ENCODE data around the gene CCDC88B. TPM values are rescaled to one million over a fixed set of nuclear protein-coding genes. Genes with fewer than 3 reads are reported as not detected.

Gene CCDC88B
- total and polyA plus RNA-seq, 9 of the 15 experiments (the other 6 are each of a cell fraction or from before 2014, with no cell fraction given): 0.13 to 18.1 (median 7.9) TPM

GRCh38 chr11:64369440-64370421, 29.7 kb downstream of the CCDC88B start (continued):
- TF ChIP-seq ZBTB33 (CRISPR knock-in tag; IDR thresholded peaks at IDR 0.05) (peak; percentile 74; the same call in 1 of the 2 replicates), HNRNPK (IDR thresholded peaks at IDR 0.05; ENCODE audit: low read depth, low read length, poor library complexity, severe bottlenecking) (no peak), POLR2G (IDR thresholded peaks at IDR 0.05; ENCODE audit: low read depth, low read length) (peak; percentile 45; the same call in 1 of the 2 replicates), ADNP (tag; IDR thresholded peaks at IDR 0.05) (no peak), CTBP1 (IDR thresholded peaks at IDR 0.05; ENCODE audit: borderline replicate concordance) (no peak), ZNF75A (CRISPR knock-in tag; IDR thresholded peaks at IDR 0.05) (no peak), GATAD2B (IDR thresholded peaks at IDR 0.05; ENCODE audit: borderline replicate concordance) (no peak), MYBL2 (IDR thresholded peaks at IDR 0.05; ENCODE audit: low read depth) (no peak), MYBL2 (CRISPR knock-in tag; IDR thresholded peaks at IDR 0.05; ENCODE audit: borderline replicate concordance) (no peak), NFATC3 (IDR thresholded peaks at IDR 0.05) (no peak), CEBPG (CRISPR knock-in tag; IDR thresholded peaks at IDR 0.05) (no peak), CEBPG (tag; conservative IDR thresholded peaks at IDR 0.05 in 1 of 2, IDR thresholded peaks at IDR 0.05 in 1 of 2) (no peak), POLR2A (conservative IDR thresholded peaks at IDR 0.05) (no peak), C11orf30 (IDR thresholded peaks at IDR 0.05; ENCODE audit: low read depth) (no peak), TEAD1 (CRISPR knock-in tag; IDR thresholded peaks at IDR 0.05) (no peak)
